Right atrium auricular region (tissue), 2 donors: Measurements from ENCODE around the gene VGLL4. TPM values are rescaled to one million over a fixed set of nuclear protein-coding genes. Genes with fewer than 3 reads are reported as not detected.

Source experiments
- DNase-seq: peaks from one replicate; pipeline ENCODE4 v3.0.0-alpha.2; 2019; ENCODE audit warnings: low spot score
- H3K27ac ChIP-seq, 2 donors: fragments of 200-600 bp; sonication (generic); 1 replicate in 1 of 2; 2 replicates in 1 of 2; pipeline ENCODE4 v1.5.1; 2016 to 2019
- H3K27me3 ChIP-seq, 2 donors: fragments of 200-600 bp; sonication (generic); one replicate each; pipeline versions ENCODE4 v1.5.1 to v1.6.0; 2017 to 2019
- H3K36me3 ChIP-seq: fragments of 200-600 bp; sonication (generic); one replicate; pipeline ENCODE4 v1.5.1; 2016
- H3K4me1 ChIP-seq, 2 donors: fragments of 200-600 bp; sonication (generic); one replicate each; pipeline versions ENCODE4 v1.5.1 to v1.6.0; 2017 to 2019
- H3K4me3 ChIP-seq, 2 donors: fragments of 200-600 bp; sonication (generic); 1 replicate in 1 of 2; 2 replicates in 1 of 2; pipeline ENCODE4 v1.5.1; 2017 to 2019; ENCODE audit warnings: mild to moderate bottlenecking in 1 of 2, moderate library complexity in 1 of 2
- H3K9me3 ChIP-seq, 2 donors: fragments of 200-600 bp; sonication (generic); one replicate each; pipeline ENCODE4 v1.5.1; 2019
- CTCF ChIP-seq, 2 donors: fragments of 200-600 bp; sonication (generic); IDR thresholded peaks; one replicate each; pipeline ENCODE4 v1.5.1; 2019; ENCODE audit warnings: antibody characterized with exemption in 2 of 2
- total RNA-seq, 2 donors: library from RNA; depleted of rRNA; stranded (reverse); fragments of >200 nt; gene quantifications; one replicate each; pipeline ENCODE4 v1.1.0, GENCODE V29; 2016

VGLL4 gene
- total RNA-seq, 2 donors from 2014 or later, result 30.2 to 64.6 TPM

- Histone ChIP-seq H3K4me3 (no peak overlapping the region), H3K36me3 (no peaks in the 10 kb centered on the region), H3K4me1 (peaks cover 0 to 47% of the 10 kb centered on the region in 2 donors), H3K9me3 (no peaks in the 10 kb centered on the region), H3K27me3 (no peaks in the 10 kb centered on the region), H3K27ac (no peak overlapping the region)
- no peak for TF ChIP-seq CTCF (IDR thresholded peaks at IDR 0.05)
- no peak for DNase-seq
Measured at GRCh38 chr3:11625376-11626083, 18.2 kb downstream of the VGLL4 start.

GRCh38 chr3:11624704-11625375 lies 18.9 kb downstream of the VGLL4 start:
- Histone ChIP-seq H3K27me3 (no peaks in the 10 kb centered on the region), H3K4me3 (no peak overlapping the region), H3K27ac (no peak overlapping the region), H3K9me3 (no peaks in the 10 kb centered on the region), H3K4me1 (peaks cover 0 to 54% of the 10 kb centered on the region in 2 donors), H3K36me3 (no peaks in the 10 kb centered on the region)
- DNase-seq, result no peak
- TF ChIP-seq CTCF (IDR thresholded peaks at IDR 0.05), result no peak

GRCh38 chr3:11624161-11624560 lies 19.6 kb downstream of the VGLL4 start:
- Histone ChIP-seq H3K9me3 (no peaks in the 10 kb centered on the region), H3K4me1 (peaks cover 0 to 61% of the 10 kb centered on the region in 2 donors), H3K36me3 (no peaks in the 10 kb centered on the region), H3K27ac (no peak overlapping the region), H3K4me3 (no peak overlapping the region), H3K27me3 (no peaks in the 10 kb centered on the region)
- TF ChIP-seq CTCF (IDR thresholded peaks at IDR 0.05), result no peak
- DNase-seq, result no peak

GRCh38 chr3:11622586-11623550 lies 20.8 kb downstream of the VGLL4 start:
- Histone ChIP-seq H3K9me3 (no peaks in the 10 kb centered on the region), H3K36me3 (no peaks in the 10 kb centered on the region), H3K27ac (no peak overlapping the region), H3K4me1 (peaks cover 0 to 66% of the 10 kb centered on the region in 2 donors), H3K27me3 (no peaks in the 10 kb centered on the region), H3K4me3 (no peak overlapping the region)
- no peak for DNase-seq
- TF ChIP-seq CTCF (IDR thresholded peaks at IDR 0.05), result no peak

- TF ChIP-seq CTCF (IDR thresholded peaks at IDR 0.05), result no peak
- no peak overlapping the region for H3K27ac ChIP-seq
- H3K27me3 ChIP-seq, result no peaks in the 10 kb centered on the region
- H3K9me3 ChIP-seq, result no peaks in the 10 kb centered on the region
- peaks cover 0 to 69% of the 10 kb centered on the region in 2 donors for H3K4me1 ChIP-seq
- no peaks in the 10 kb centered on the region for H3K36me3 ChIP-seq
- no peak for DNase-seq
- no peak overlapping the region for H3K4me3 ChIP-seq
Measured at GRCh38 chr3:11621077-11621476, 22.6 kb downstream of the VGLL4 start.
